ENCODE results near the gene RIN3. TPM values are rescaled to one million over a fixed set of nuclear protein-coding genes. Genes with fewer than 3 reads are reported as not detected.

Gene RIN3
- total RNA-seq, 6 experiments from 2014 or later: 19.7 to 26.0 (median 24.6) TPM

GRCh38 chr14:92665661-92666110 lies 152.1 kb downstream of the RIN3 start:
- no peak overlapping the region; the same call in 1 of the 2 replicates for H3K27ac Mint-ChIP-seq
- no peaks in the 10 kb centered on the region; the same call in 1 of the 2 replicates for H3K27me3 Mint-ChIP-seq (ENCODE audit: insufficient read depth)
- no peak overlapping the region for H3K4me3 Mint-ChIP-seq
- peaks cover 24% of the 10 kb centered on the region for H3K36me3 Mint-ChIP-seq (ENCODE audit: low read depth)
- TF ChIP-seq CTCF (IDR thresholded peaks at IDR 0.05): no peak
- no peaks in the 10 kb centered on the region for H3K9me3 Mint-ChIP-seq
- H3K4me1 Mint-ChIP-seq (ENCODE audit: low read depth): peaks cover 23% of the 10 kb centered on the region
- DNase-seq: no peak

- no peaks in the 10 kb centered on the region; the same call in 1 of the 2 replicates for H3K27me3 Mint-ChIP-seq (ENCODE audit: insufficient read depth)
Measured at GRCh38 chr14:92666251-92666650, 152.7 kb downstream of the RIN3 start.

DNA sequence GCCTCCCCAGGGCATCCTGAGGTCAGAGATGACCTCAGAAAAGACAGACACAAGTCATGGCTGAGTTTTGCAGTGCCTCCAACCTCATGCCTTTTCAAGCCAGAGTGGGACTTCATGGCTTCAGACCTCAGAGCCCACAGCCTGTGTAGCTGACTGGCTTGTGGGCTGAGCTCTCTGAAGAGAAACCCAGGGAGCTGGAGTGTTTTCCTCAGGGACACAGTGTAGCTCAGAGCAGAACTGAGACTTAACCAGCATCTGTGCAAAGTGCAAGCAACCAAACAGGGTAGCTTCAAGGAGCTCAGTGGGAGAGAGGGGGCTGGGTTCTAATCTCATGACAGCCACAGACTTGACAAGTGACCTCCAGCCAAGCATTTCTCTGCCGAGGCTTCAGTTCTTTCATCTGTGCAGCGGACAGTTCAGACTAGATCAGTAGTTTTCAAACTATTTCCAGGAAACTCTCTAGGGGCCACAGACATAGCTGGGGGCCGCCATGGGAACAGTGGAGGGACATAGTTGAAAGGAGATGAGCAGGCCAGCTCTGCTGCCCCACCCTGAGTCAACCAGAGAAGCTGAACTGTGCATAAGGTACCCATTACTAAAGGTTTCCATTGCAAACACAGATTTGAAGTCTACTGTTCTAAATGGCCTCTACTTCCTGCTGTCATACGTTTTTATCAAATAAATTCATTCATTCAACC lies 154.8 kb downstream of the RIN3 start:
- Mint-ChIP-seq H3K27me3 (ENCODE audit: insufficient read depth) (no peaks in the 10 kb centered on the region; the same call in 1 of the 2 replicates), H3K9me3 (no peaks in the 10 kb centered on the region), H3K27ac (peak overlapping the region; percentile 18; the same call in 1 of the 2 replicates), H3K36me3 (ENCODE audit: low read depth) (peaks cover 13% of the 10 kb centered on the region; the same call in 1 of the 2 replicates), H3K4me3 (no peak overlapping the region), H3K4me1 (ENCODE audit: low read depth) (peaks cover 30% of the 10 kb centered on the region)
- no peak for TF ChIP-seq CTCF (IDR thresholded peaks at IDR 0.05)
- no peak for DNase-seq

More at GRCh38 chr14:92666251-92666650, 152.7 kb downstream of the RIN3 start:
- peaks cover 28% of the 10 kb centered on the region for H3K4me1 Mint-ChIP-seq (ENCODE audit: low read depth)
- H3K36me3 Mint-ChIP-seq (ENCODE audit: low read depth): peaks cover 25% of the 10 kb centered on the region
- no peaks in the 10 kb centered on the region for H3K9me3 Mint-ChIP-seq
- no peak overlapping the region for H3K27ac Mint-ChIP-seq
- DNase-seq: no peak
- no peak overlapping the region for H3K4me3 Mint-ChIP-seq
- no peak for TF ChIP-seq CTCF (IDR thresholded peaks at IDR 0.05)

DNA sequence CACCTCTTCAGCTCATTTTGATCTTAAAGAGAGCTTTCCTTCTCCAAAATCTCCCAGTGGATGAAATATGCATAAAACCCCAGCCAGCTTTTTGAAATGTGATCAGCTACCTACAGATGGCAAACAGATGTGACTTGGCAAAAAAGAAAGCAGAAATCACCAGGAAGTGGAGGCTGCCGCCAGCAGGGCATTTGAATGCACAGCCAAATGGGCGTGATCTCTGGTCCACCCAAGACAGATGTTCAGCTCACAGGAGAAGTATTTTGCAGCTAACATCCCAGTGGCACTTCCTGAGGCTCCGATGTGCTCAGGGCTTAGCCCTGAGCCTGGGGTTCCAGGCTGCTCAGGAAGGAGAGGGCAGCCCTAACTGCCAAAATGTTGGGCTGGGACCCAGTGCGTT lies 156.6 kb downstream of the RIN3 start:
- Mint-ChIP-seq H3K36me3 (ENCODE audit: low read depth) (0 out of 2 replicates have a peak, but pooled peaks cover 9% of the 10 kb centered on the region), H3K27ac (peak overlapping the region; percentile 84), H3K4me3 (peak overlapping the region; percentile 43), H3K9me3 (no peaks in the 10 kb centered on the region), H3K4me1 (ENCODE audit: low read depth) (peaks cover 30% of the 10 kb centered on the region), H3K27me3 (ENCODE audit: insufficient read depth) (no peaks in the 10 kb centered on the region; the same call in 1 of the 2 replicates)
- peak; percentile 64 for DNase-seq
- TF ChIP-seq CTCF (IDR thresholded peaks at IDR 0.05): peak; percentile 65

DNA sequence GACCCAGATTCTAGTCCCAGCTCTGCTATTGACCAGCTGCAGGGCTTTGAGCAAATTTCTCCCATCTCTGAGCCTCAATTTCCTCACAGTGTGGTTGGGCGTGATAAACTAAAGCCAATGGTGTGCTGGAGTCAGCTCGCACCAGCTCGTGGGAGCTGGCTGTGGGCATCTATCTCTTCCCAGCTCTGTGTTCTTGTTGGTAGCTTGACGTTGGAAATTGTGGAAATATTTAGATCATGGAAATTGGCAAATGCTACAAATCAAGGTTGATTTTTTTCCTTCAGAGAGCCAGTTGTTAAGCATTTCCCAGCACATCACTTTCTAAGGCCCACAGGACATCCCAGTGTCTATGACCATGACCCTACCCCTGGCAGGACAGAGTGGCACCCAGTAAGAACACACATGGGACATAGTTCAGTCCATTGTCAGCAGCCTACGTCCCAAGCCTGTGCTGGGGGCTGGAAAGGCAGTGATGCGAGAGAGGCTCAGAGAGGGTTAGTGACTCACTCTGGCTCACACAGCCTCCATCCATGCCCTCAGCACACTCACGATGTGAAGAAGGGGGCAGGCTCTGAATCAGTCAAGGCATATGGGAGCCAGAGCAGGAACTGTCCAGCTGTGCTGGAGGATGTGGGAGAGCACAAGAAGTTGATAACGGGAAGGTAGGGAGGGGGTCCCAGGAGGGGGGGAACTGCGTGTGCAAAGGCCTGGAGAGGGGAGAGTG lies 157.2 kb downstream of the RIN3 start:
- no peaks in the 10 kb centered on the region; the same call in 1 of the 2 replicates for H3K27me3 Mint-ChIP-seq (ENCODE audit: insufficient read depth)
- no peaks in the 10 kb centered on the region for H3K9me3 Mint-ChIP-seq
- peak; percentile 37 for DNase-seq
- peaks cover 32% of the 10 kb centered on the region for H3K4me1 Mint-ChIP-seq (ENCODE audit: low read depth)
- H3K27ac Mint-ChIP-seq: peak overlapping the region; percentile 84
- no peak overlapping the region; the same call in 1 of the 2 replicates for H3K4me3 Mint-ChIP-seq
- H3K36me3 Mint-ChIP-seq (ENCODE audit: low read depth): 0 out of 2 replicates have a peak, but pooled peaks cover 9% of the 10 kb centered on the region
- TF ChIP-seq CTCF (IDR thresholded peaks at IDR 0.05): no peak

Data from HFFc6 (cell line).